ENCODE results near the gene HABP2.

HABP2 gene

DNA sequence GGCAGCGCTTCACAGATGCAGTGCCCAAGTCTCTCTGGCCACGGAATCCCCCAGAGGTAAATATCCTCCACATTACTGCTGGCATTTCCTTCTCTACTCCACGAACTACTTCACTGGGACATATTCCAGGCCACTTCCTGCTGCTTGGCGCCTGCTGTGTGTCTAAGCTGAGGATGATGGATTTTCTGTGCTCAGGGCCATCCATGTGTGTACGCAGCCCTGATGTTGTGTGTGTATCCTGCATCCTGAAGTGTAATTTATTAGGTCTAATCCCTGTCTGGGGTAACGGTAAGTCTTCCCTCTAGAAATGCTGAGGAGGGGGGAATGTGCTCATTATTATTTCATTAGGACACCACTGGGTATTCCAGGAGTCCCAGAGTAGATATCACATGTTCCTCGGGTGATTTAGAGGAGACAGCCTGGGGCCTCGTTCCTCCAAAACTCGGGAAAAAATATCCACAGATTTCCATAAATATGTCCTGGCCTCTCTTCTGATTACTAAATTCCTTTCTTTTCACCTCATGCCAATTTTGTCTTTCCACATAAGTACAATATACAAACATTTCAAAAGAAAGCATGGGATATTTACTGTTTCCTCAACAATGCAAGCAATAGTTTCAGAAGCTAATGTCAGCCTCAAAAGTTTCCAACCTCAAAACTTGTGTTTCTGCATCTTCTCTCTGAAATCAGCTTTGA, 25.5 kb upstream of the HABP2 start:
- DNase-seq (ENCODE audit: low read depth): no peak

DNA sequence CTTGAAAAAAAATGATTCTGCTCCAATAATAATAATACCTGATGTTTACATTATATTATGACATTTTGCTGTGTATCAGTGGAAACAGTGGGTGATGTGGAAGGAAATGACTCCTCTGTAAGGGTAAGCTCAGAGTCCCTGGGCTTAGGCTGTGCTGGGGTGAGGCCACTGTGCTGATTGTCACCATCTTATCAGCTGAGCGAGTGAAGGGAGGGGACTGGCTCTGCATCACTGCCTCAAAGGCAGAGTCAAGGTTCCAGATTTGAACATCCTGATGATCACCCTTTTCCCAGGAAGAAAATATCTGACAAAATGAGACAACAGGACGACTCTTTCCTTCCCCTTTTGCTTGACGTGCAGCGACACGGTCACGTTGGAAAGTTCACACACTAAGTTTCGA, 24.0 kb upstream of the HABP2 start:
- DNase-seq (ENCODE audit: low read depth): no peak

GRCh38 chr10:113529575-113529974, 23.3 kb upstream of the HABP2 start:
- DNase-seq (ENCODE audit: low read depth): no peak

- DNase-seq (ENCODE audit: low read depth): no peak
These were observed 22.4 kb upstream of the HABP2 start for GRCh38 chr10:113530476-113530875.

- no peak for DNase-seq (ENCODE audit: low read depth)
These were observed 20.1 kb upstream of the HABP2 start for GRCh38 chr10:113532724-113533123.

- no peak for DNase-seq (ENCODE audit: low read depth)
These were observed 19.1 kb upstream of the HABP2 start for GRCh38 chr10:113533801-113534200.

- DNase-seq (ENCODE audit: low read depth): no peak
These were observed 18.4 kb upstream of the HABP2 start for GRCh38 chr10:113534423-113534822.

DNA sequence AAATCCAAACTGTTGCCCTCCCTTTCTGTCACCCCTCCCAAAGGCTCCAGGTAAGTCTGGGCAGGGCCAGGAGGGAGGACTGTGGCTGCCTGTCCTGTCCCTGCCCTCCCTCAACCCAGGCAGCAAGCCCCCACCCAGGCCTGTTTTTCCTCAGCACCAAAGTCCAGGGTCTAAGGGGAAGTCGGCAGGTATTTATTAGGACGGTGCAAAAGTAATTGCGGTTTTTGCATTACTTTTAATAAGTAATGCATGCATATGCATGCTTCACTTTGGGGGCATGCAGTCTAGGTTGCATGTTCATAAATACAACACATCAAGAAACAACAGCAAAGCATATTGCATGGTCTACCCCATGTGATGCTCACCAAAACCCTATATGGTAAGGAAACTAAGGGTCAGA, 15.2 kb upstream of the HABP2 start:
- DNase-seq (ENCODE audit: low read depth): no peak

- no peak for DNase-seq (ENCODE audit: low read depth)
These were observed 14.7 kb upstream of the HABP2 start for GRCh38 chr10:113538151-113538550.

DNA sequence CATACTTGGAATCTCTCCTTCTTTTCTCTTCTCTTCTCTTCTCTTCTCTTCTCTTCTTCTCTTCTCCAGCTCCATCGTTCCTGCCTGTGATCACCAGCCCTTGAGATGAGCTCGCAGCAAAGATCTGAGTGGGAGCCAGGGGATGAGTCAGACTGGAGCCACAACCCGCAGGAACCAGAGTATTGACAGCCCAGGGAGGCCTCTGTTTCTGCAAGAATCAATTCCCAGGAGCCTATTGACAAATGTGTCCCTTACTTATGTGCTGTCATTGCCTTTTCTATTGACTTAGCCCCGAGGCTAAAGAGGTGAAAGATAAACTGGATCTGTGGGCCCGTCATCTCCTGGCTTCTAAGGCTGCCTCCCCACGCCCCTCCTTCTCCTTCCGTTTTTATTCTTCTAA, 13.1 kb upstream of the HABP2 start:
- DNase-seq (ENCODE audit: low read depth): no peak

DNA sequence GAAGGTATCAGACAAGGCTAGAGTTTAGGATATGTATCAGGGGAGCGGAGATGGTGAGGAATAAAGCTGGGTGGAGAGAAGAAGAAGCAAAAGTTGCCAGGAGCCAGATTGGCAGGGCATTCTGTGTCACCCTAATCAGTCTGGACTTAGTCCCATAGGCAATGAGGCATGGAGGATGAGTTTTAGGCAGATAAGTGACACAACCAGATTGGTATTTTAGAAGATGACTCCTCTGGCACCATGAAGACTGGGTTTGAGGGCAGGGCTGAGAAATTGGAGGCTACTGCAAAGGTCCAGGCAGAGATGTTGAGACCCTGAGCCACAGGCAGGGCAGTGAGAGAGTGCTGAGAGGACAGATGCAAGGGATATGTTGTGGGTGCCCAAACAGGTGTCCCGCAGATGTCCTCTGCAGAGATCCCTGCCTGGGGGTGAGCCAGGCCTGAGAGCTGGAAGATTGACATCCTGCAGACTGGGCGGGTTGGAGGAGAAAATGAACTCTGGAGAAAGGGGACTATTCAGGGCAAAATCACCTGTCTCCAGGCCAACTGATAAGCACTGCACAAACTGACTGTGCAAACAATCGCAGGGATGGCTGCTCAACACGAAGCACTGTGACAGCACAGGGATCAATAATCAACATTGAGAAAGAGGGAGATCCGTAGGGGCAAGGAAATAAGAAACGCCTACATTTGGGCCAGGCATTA, 11.9 kb upstream of the HABP2 start:
- DNase-seq (ENCODE audit: low read depth): no peak

- no peak for DNase-seq (ENCODE audit: low read depth)
These were observed 11.3 kb upstream of the HABP2 start for GRCh38 chr10:113541549-113541927.

DNA sequence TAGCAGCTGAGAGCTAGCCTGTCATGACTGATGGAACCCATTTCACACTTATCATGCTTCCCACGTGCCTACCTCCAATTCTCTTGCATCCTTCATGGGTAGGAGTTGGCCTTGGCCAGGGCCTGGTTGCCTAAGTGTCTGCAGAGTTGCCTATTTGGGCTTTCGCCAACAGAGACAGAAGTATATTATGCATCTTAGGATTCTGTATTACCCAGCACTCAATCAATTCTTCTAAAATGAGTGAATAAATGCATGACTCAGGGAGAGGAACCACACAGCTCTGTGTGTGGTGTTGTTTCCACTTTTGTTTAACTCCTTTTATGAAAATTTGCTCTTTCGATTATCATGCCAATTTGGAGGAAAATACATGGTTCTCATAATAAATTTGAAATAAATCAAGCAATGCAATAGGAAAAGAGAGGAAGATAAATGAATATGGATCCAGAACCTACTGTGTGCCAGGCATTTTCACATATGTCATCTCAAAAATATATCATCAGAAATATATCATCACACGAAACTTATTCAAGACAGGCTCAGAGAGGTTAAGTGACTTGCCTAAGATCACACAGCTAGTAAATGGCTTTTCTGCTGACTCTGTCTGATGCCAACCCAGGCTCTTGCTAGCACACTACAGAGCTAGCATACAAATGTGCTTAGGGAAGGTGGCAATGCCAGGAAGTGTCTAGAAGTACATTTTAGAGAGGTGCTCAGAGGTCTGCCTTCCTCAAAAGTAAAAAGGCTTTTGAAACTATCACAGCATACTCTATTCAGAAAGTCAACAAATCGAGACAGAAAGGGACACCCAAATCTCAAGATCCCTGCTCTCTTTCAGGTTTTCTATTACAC, 9.5 kb upstream of the HABP2 start:
- DNase-seq (ENCODE audit: low read depth): no peak

DNA sequence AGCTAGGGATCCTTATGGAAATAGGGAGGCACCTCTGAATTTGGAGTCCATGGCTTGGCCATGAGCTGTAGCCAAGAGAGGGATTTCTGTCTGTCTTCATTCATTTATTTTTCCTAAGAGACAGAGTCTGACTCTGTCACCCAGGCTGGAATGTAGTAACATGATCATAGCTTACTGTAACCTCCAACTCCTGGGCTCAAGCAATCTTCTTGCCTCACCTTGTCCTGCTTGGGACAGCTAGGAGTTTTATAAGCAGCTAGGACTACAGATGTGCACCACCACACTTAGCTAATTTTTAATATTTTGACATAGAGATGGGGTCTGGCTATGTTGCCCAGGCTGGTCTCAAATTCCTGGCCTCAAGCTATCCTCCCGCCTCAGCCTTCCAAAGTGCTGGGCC, 8.5 kb upstream of the HABP2 start:
- no peak for DNase-seq (ENCODE audit: low read depth)

- DNase-seq (ENCODE audit: low read depth): no peak
These were observed 5.4 kb upstream of the HABP2 start for GRCh38 chr10:113547426-113547825.

DNA sequence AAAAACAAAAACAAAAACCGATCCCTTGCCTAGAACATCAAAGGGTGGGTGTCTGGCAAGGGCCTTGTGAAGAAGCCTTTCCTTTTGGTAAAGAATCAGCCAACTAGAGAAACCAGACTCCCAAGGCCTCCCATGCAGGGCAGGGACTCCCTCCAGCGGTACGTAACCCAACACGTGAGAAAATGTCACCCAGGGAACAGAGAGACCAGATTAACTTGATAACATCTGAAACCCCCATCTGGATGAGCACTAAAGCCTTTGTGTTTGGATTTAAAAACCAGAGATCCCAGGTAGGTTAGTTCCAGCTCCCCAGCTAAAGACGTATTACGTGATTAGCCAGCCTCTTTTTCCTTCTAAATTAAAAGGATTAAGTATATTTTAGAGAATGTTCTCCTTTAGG, 3.0 kb upstream of the HABP2 start:
- DNase-seq (ENCODE audit: low read depth): no peak

DNA sequence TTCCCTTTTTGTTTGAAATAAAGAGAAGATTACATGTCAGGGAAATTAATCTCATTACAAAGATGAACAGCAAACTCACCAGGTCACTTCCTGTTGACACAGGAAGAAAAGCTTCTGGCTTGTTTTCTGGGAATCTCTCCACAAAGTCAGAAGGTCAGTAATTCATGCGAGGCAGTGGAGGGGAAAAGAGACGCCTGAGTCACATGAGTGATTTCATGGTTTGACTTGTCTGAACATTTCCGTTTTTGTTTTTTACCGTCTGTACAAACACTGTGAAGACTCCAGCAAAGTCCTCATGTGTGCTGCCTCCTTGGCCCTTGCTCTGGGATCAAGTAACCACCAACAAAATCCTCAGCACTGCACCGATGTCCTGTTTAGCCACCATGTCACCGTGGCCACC, 2.5 kb upstream of the HABP2 start:
- DNase-seq (ENCODE audit: low read depth): no peak

DNA sequence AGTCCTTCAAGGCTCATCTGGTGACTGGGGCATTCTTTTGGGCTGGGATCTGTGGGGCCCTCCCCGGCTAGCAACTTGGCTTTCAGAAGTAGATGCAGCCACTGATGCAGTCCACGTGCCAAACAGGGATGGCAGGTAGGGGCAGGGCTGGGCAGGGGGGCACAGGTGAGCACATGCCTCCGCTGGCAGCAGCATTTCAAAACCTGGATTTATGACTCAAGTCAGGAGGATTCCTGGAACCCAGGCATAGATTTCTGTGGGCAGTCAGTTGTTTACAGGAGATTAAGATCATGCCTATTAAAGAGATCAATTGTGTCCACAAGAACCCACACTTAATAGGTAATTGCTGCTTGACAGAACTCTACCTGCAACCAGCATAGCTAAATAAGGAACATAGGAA, 839 bp upstream of the HABP2 start:
- DNase-seq (ENCODE audit: low read depth): no peak

DNA sequence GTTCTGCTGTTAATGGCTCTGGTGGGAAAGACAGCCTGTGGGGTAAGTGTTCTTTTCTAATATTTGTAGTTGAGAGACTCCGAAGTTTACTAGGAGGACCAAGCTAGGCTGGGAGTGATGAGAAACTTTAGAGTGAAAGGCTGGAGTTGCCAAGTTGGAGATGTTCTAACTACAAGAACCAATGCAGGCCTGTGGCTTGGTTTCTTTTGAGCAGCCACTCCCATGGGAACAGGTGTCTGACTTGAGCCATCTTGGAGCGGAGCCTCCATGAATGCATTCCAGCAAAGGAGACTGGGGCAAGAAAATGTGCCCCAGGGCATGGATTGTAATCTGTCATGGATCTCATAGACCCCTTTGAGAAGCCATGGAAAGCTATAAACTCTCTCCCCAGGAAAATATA, 296 bp downstream of the HABP2 start:
- no peak for DNase-seq (ENCODE audit: low read depth)

DNA sequence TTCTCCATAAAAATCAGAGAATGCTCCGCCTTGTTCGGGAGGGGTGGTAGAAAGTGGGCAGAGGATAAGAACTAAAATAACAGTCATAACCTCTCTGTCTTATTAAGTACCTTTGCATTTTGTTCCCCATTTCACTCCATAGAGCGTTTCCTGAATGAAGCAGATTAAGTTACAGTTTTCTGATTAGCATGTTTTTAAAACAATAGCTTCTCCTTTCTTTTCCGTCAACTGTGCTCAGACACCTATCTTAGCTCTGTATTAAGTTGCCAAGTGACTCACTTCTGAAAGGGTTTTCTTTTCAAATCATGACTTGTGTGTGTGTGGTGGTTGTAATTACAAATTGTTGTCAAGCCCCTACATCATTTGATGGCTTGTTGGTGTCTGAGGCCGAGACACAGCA, 1.4 kb downstream of the HABP2 start:
- no peak for DNase-seq (ENCODE audit: low read depth)

- DNase-seq (ENCODE audit: low read depth): no peak
These were observed 2.4 kb downstream of the HABP2 start for GRCh38 chr10:113555245-113555644.

DNA sequence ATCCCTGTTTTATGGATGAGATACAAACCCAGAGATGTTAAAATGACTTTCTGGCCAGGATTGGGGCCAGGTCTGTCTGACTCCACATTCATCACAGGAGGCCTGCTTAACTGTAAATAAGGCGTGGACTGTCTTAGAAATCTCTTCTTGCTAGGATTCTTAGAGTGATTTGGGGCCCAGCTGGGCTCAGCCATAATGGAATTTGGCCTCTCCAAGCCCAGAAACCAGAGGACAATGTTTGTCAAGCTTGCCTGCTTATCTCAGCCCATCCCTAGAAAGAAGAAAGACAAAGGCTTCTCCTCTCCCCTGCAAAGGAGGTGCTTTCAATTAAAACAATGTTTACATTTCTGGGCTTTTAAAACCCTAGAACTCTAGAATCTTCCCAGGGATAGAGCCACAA, 2.9 kb downstream of the HABP2 start:
- DNase-seq (ENCODE audit: low read depth): no peak

DNA sequence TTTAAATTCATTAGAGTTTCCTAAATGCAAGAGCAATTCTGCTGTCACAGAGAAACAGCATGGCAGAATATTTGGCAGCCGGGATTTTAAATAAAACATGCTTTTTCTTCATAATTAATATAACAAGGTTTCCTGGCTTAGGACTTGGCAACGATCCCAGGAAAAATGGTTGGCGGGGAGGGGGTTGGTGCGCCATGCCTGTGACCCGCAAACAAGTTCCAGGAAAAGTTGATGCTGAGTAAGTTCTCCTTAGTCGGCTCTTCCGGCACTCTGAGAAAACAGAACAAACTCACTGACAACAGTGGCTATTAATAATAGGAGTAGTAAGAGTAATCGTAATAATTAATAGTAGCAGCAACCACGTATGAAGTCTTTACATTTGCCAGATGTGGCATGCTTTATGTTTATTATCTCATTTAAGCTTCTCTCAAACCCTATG, 4.6 kb downstream of the HABP2 start:
- no peak for DNase-seq (ENCODE audit: low read depth)
